Fibroblast of skin of right biceps (primary cell): ENCODE measurements around the gene GTPBP2.
A peak's percentile ranks its signal among the peaks of the same experiment; 100 is the strongest.
"Not testable (repeated sequence)": the region's sequence is repeated elsewhere in the genome, so short reads cannot be mapped to it uniquely, and the experiment has no call there.

Source experiments
- DNase-seq: peaks from one replicate; pipeline ENCODE4 v3.0.0-alpha.2; 2013

GTPBP2 gene

GRCh38 chr6:43657221-43657802, 28.2 kb upstream of the GTPBP2 start:
- DNase-seq = no peak

GRCh38 chr6:43652822-43653221, 23.8 kb upstream of the GTPBP2 start:
- DNase-seq = not testable (repeated sequence)

- no peak for DNase-seq
Observed at GRCh38 chr6:43648248-43648647, 19.2 kb upstream of the GTPBP2 start.

GRCh38 chr6:43647613-43648012, 18.5 kb upstream of the GTPBP2 start:
- DNase-seq = no peak

- no peak for DNase-seq
Observed at GRCh38 chr6:43645613-43645964, 16.5 kb upstream of the GTPBP2 start.

GRCh38 chr6:43644940-43645612, 16.0 kb upstream of the GTPBP2 start, which contains the start of gene RSPH9:
TSS of gene RSPH9 (plus strand) at chr6:43645036. CDS start at chr6:43645099, 63 bp downstream.
- peak; percentile 54 for DNase-seq

GRCh38 chr6:43639984-43640800, 11.1 kb upstream of the GTPBP2 start:
- peak; percentile 34 for DNase-seq

- no peak for DNase-seq
Observed at GRCh38 chr6:43636308-43636659, 7.2 kb upstream of the GTPBP2 start.

- peak; percentile 80 for DNase-seq
Observed at GRCh38 chr6:43635387-43636307, 6.6 kb upstream of the GTPBP2 start, which contains the start of gene MAD2L1BP. TSS of gene MAD2L1BP (plus strand) at chr6:43635840. CDS start at chr6:43635876, 36 bp downstream.

- no peak for DNase-seq
Observed at GRCh38 chr6:43634702-43635303, 5.7 kb upstream of the GTPBP2 start.

GRCh38 chr6:43633002-43633401, 3.9 kb upstream of the GTPBP2 start:
- not testable (repeated sequence) for DNase-seq

- DNase-seq = no peak
Observed at GRCh38 chr6:43630980-43631619, 2.0 kb upstream of the GTPBP2 start.

GRCh38 chr6:43629505-43630300, 639 bp upstream of the GTPBP2 start:
- peak; percentile 99 for DNase-seq

GRCh38 chr6:43628393-43629103, 516 bp downstream of the GTPBP2 start:
- DNase-seq = peak; percentile 62

- peak; percentile 94 for DNase-seq
Observed at GRCh38 chr6:43627008-43627825, 1.8 kb downstream of the GTPBP2 start.

- no peak for DNase-seq
Observed at GRCh38 chr6:43625393-43625992, 3.6 kb downstream of the GTPBP2 start.

- no peak for DNase-seq
Observed at GRCh38 chr6:43624786-43625288, 4.2 kb downstream of the GTPBP2 start.
